SU-DHL-6 (cell line): ENCODE data around the gene ARHGAP22.

Experiments
- H2AFZ ChIP-seq: fragments of 200-600 bp; sonication (generic); 2 replicates; pipeline ENCODE4 v1.6.1; 2014; ENCODE audit warnings: low read depth, mild to moderate bottlenecking, moderate library complexity, mixed read lengths, antibody characterized with exemption, low read length; ENCODE audit not compliant: severe bottlenecking
- H3F3A ChIP-seq: fragments of 200-600 bp; shearing (Covaris generic); 2 replicates; pipeline ENCODE4 v1.6.0; 2016; ENCODE audit warnings: antibody characterized with exemption, mild to moderate bottlenecking; ENCODE audit not compliant: insufficient read depth
- H3K27ac ChIP-seq: fragments of 200-600 bp; sonication (generic); 2 replicates; pipeline ENCODE4 v1.5.1; 2016; ENCODE audit warnings: low read depth, mild to moderate bottlenecking, low read length, moderate library complexity, mixed read lengths
- H3K27me3 ChIP-seq: fragments of 200-600 bp; sonication (generic), shearing (Covaris generic); 2 replicates; pipeline ENCODE4 v1.6.0; 2014; ENCODE audit warnings: mild to moderate bottlenecking, low read length
- H3K36me3 ChIP-seq: fragments of 200-600 bp; sonication (generic); 2 replicates; pipeline ENCODE4 v1.6.1; 2014; ENCODE audit warnings: mild to moderate bottlenecking, low read length, mixed read lengths
- H3K4me2 ChIP-seq: fragments of 300-600, 200-600 bp; shearing (Covaris generic), sonication (generic); 2 replicates; pipeline ENCODE4 v1.6.0; 2014; ENCODE audit warnings: low read length, low read depth, mild to moderate bottlenecking; ENCODE audit not compliant: poor library complexity, severe bottlenecking
- H3K4me3 ChIP-seq: fragments of 200-600 bp; sonication (generic); 2 replicates; pipeline ENCODE4 v1.5.1; 2014; ENCODE audit warnings: antibody characterized with exemption, low read length, mild to moderate bottlenecking, mixed read lengths; ENCODE audit not compliant: insufficient read depth, poor library complexity, severe bottlenecking
- H3K79me2 ChIP-seq: fragments of 200-600 bp; sonication (generic); 2 replicates; pipeline ENCODE4 v1.6.1; 2014; ENCODE audit warnings: mild to moderate bottlenecking, low read length, moderate library complexity; ENCODE audit not compliant: insufficient read depth
- H3K9ac ChIP-seq: fragments of 200-600 bp; sonication (generic); 2 replicates; pipeline ENCODE4 v1.7.0; 2014; ENCODE audit warnings: mild to moderate bottlenecking, low read length
- H3K9me2 ChIP-seq: fragments of 200-600 bp; sonication (generic); replicated peaks from 2 replicates; pipeline ENCODE4 v1.6.1; 2014; ENCODE audit warnings: low read length; ENCODE audit not compliant: insufficient read depth
- H3K9me3 ChIP-seq: fragments of 200-600 bp; sonication (generic); 2 replicates; pipeline ENCODE4 v1.6.1; 2014; ENCODE audit warnings: low read length, mixed read lengths; ENCODE audit not compliant: insufficient read depth
- H4K20me1 ChIP-seq: fragments of 200-600 bp; sonication (generic); 2 replicates; pipeline ENCODE4 v1.6.1; 2014; ENCODE audit warnings: low read depth, mild to moderate bottlenecking, antibody characterized with exemption, low read length, moderate library complexity, mixed read lengths
- CTCF ChIP-seq: fragments of 200-600 bp; sonication (generic); IDR thresholded peaks from one replicate; pipeline ENCODE4 v1.5.1; 2017; ENCODE audit warnings: antibody characterized with exemption, mild to moderate bottlenecking, low read length, moderate library complexity; ENCODE audit not compliant: insufficient read depth, poor library complexity, severe bottlenecking
- EZH2phosphoT487 ChIP-seq: fragments of 200-600 bp; sonication (generic), shearing (Covaris generic); conservative IDR thresholded peaks from 2 replicates; pipeline ENCODE4 v1.6.1; 2018; ENCODE audit warnings: mild to moderate bottlenecking, antibody characterized with exemption, low read length, moderate library complexity, mixed read lengths

The ARHGAP22 gene

GRCh38 chr10:48638158-48638557, 33.3 kb upstream of the ARHGAP22 start:
- no peak overlapping the region for H3K9ac ChIP-seq
- H3K79me2 ChIP-seq: no peaks in the 10 kb centered on the region
- TF ChIP-seq EZH2phosphoT487 (no peak), CTCF (no peak)
- no peak overlapping the region for H3K27ac ChIP-seq
- no peak overlapping the region for H2AFZ ChIP-seq
- H3K36me3 ChIP-seq: peaks cover 5% of the 10 kb centered on the region; the same call in 1 of the 2 replicates
- no peaks in the 10 kb centered on the region for H3K9me2 ChIP-seq
- no peaks in the 10 kb centered on the region for H3K9me3 ChIP-seq
- no peaks in the 10 kb centered on the region for H4K20me1 ChIP-seq
- H3K27me3 ChIP-seq: no peaks in the 10 kb centered on the region
- H3K4me3 ChIP-seq: no peak overlapping the region
- H3F3A ChIP-seq: no peaks in the 10 kb centered on the region
- no peak overlapping the region for H3K4me2 ChIP-seq

- Histone ChIP-seq H3K9me3 (no peaks in the 10 kb centered on the region), H3K9me2 (no peaks in the 10 kb centered on the region), H4K20me1 (no peaks in the 10 kb centered on the region), H3K27ac (no peak overlapping the region), H3K79me2 (no peaks in the 10 kb centered on the region), H3K4me3 (no peak overlapping the region), H3K27me3 (no peaks in the 10 kb centered on the region), H2AFZ (no peak overlapping the region), H3K9ac (no peak overlapping the region), H3K4me2 (no peak overlapping the region), H3F3A (no peaks in the 10 kb centered on the region), H3K36me3 (peaks cover 5% of the 10 kb centered on the region; the same call in 1 of the 2 replicates)
- TF ChIP-seq CTCF: no peak
- no peak for TF ChIP-seq EZH2phosphoT487
Observed at GRCh38 chr10:48636901-48637300, 32.0 kb upstream of the ARHGAP22 start.

- no peak overlapping the region for H3K4me2 ChIP-seq
- TF ChIP-seq CTCF: no peak
- no peak for TF ChIP-seq EZH2phosphoT487
Observed at GRCh38 chr10:48636231-48636630, 31.4 kb upstream of the ARHGAP22 start.

More at GRCh38 chr10:48636231-48636630, 31.4 kb upstream of the ARHGAP22 start:
- Histone ChIP-seq H3K9me3 (no peaks in the 10 kb centered on the region), H3K4me3 (no peak overlapping the region), H3K9ac (no peak overlapping the region), H3K36me3 (peaks cover 5% of the 10 kb centered on the region; the same call in 1 of the 2 replicates), H3K27ac (no peak overlapping the region), H3K9me2 (no peaks in the 10 kb centered on the region), H2AFZ (no peak overlapping the region), H3K27me3 (no peaks in the 10 kb centered on the region), H4K20me1 (no peaks in the 10 kb centered on the region), H3K79me2 (no peaks in the 10 kb centered on the region), H3F3A (no peaks in the 10 kb centered on the region)
